SK-N-SH (cell line): ENCODE results near the gene DDA1.

Experiments used
- CHD2 ChIP-seq: fragments of 150-350 bp; IDR thresholded peaks from 2 replicates; pipeline ENCODE4 v1.6.1; 2018; ENCODE audit warnings: low read length; ENCODE audit not compliant: partially characterized antibody
- CTCF ChIP-seq: fragments of 200-600 bp; sonication (generic); IDR thresholded peaks from 2 replicates; pipeline ENCODE4 v1.6.1; 2017; ENCODE audit warnings: antibody characterized with exemption, mild to moderate bottlenecking, moderate library complexity
- FOXJ3 ChIP-seq: sonication (generic); formaldehyde crosslinking; IDR thresholded peaks from 2 replicates; pipeline ENCODE4 v1.5.1; 2020; ENCODE audit warnings: mild to moderate bottlenecking, missing genetic modification reagents
- GABPA ChIP-seq: IDR thresholded peaks from 2 replicates; pipeline ENCODE4 v1.4.0; 2012; ENCODE audit warnings: low read depth, mild to moderate bottlenecking
- GATA2 ChIP-seq: sonication (generic); formaldehyde crosslinking; IDR thresholded peaks from 2 replicates; pipeline ENCODE4 v1.5.0; 2020; ENCODE audit warnings: mild to moderate bottlenecking, missing genetic modification reagents
- MAX ChIP-seq: IDR thresholded peaks from 2 replicates; pipeline ENCODE4 v1.4.0; 2012; ENCODE audit warnings: low read depth
- PBX3 ChIP-seq: IDR thresholded peaks from 2 replicates; pipeline ENCODE4; 2012
- POLR2AphosphoS5 ChIP-seq: IDR thresholded peaks from 2 replicates; pipeline ENCODE4 v1.6.1; 2012; ENCODE audit warnings: low read depth, low read length
- SMC3 ChIP-seq: IDR thresholded peaks from 2 replicates; pipeline ENCODE4 v1.6.1; 2012; ENCODE audit warnings: low read depth, low read length, improper control_type of control experiment
- TEAD4 ChIP-seq: IDR thresholded peaks from 2 replicates; pipeline ENCODE4 v1.4.0; 2012; ENCODE audit warnings: mild to moderate bottlenecking, borderline replicate concordance; ENCODE audit not compliant: insufficient read depth
- USF2 ChIP-seq: fragments of 150-350 bp; IDR thresholded peaks from 2 replicates; pipeline ENCODE4 v1.6.1; 2017; ENCODE audit warnings: antibody characterized with exemption, low read length, low read depth, borderline replicate concordance

- TF ChIP-seq CTCF = no peak
- TF ChIP-seq MAX = no peak
- no peak for TF ChIP-seq GATA2
- TF ChIP-seq SMC3 = no peak
- no peak for TF ChIP-seq USF2
- no peak for TF ChIP-seq CHD2
- TF ChIP-seq PBX3 = no peak
- no peak for TF ChIP-seq GABPA
- no peak for TF ChIP-seq POLR2AphosphoS5
- no peak for TF ChIP-seq FOXJ3 (CRISPR knock-in tag)
- TF ChIP-seq TEAD4 = no peak
Measured at GRCh38 chr19:17296976-17297375, 12.4 kb upstream of the DDA1 start.
